ENCODE data around the gene PRSS23. TPM values are rescaled to one million over a fixed set of nuclear protein-coding genes. Genes with fewer than 3 reads are reported as not detected.
"Not testable (repeated sequence)": the region's sequence is repeated elsewhere in the genome, so short reads cannot be mapped to it uniquely, and the experiment has no call there.

Gene PRSS23
- total RNA-seq, 1 donor from 2014 or later: 266 TPM

GRCh38 chr11:86816251-86816726 is 15.9 kb downstream of the PRSS23 start:
- Mint-ChIP-seq H3K27me3 (ENCODE audit: insufficient read depth, low read depth) (peaks cover 2% of the 10 kb centered on the region), H3K36me3 (no peaks in the 10 kb centered on the region), H3K9me3 (no peaks in the 10 kb centered on the region), H3K4me3 (no peak overlapping the region), H3K4me1 (peaks cover 32% of the 10 kb centered on the region), H3K27ac (no peak overlapping the region)
- H4K20me1 ChIP-seq (ENCODE audit: low read depth): peaks cover 11% of the 10 kb centered on the region
- no peak overlapping the region for H3K9ac ChIP-seq
- H3K79me2 ChIP-seq (ENCODE audit: low read depth): peaks cover 25% of the 10 kb centered on the region
- no peak overlapping the region for H2AFZ ChIP-seq (replicated peaks)
- no peak overlapping the region for H3K4me3 ChIP-seq
- no peaks in the 10 kb centered on the region for H3K9me3 ChIP-seq (ENCODE audit: low read depth)
- no peak for DNase-seq (ENCODE audit: low spot score)
- H3K4me2 ChIP-seq: no peak overlapping the region
- peaks cover 28% of the 10 kb centered on the region for H3F3A ChIP-seq (ENCODE audit: low read depth)
- no peaks in the 10 kb centered on the region for H3K27me3 ChIP-seq
- H3K4me1 ChIP-seq: peaks cover 34% of the 10 kb centered on the region
- no peak for TF ChIP-seq EZH2 (IDR thresholded peaks at IDR 0.05)
- no peak for TF ChIP-seq EZH2phosphoT487 (IDR thresholded peaks at IDR 0.05)
- no peak overlapping the region for H3K27ac ChIP-seq
- H3K36me3 ChIP-seq: no peaks in the 10 kb centered on the region

- H2AFZ ChIP-seq (replicated peaks): peak overlapping the region; percentile 66
- H3K9ac ChIP-seq: no peak overlapping the region
- H3K9me3 ChIP-seq (ENCODE audit: low read depth): no peaks in the 10 kb centered on the region
- TF ChIP-seq EZH2phosphoT487 (IDR thresholded peaks at IDR 0.05) (no peak), CTCF (IDR thresholded peaks at IDR 0.05) (peak; percentile 81)
- no peak overlapping the region for H3K27ac Mint-ChIP-seq
- no peak overlapping the region for H3K4me3 ChIP-seq
- peak; percentile 73 for DNase-seq (ENCODE audit: low spot score)
- peak overlapping the region; percentile 2 for H3K4me2 ChIP-seq
- H3K4me1 ChIP-seq: peaks cover 24% of the 10 kb centered on the region
- H3K27me3 ChIP-seq: no peaks in the 10 kb centered on the region
- no peaks in the 10 kb centered on the region for H4K20me1 ChIP-seq (ENCODE audit: low read depth)
- H3K4me3 Mint-ChIP-seq: no peak overlapping the region
- peaks cover 22% of the 10 kb centered on the region for H3K4me1 Mint-ChIP-seq
- H3K9me3 Mint-ChIP-seq: peaks cover 4% of the 10 kb centered on the region
- H3K27ac ChIP-seq: no peak overlapping the region
- H3K27me3 Mint-ChIP-seq (ENCODE audit: insufficient read depth, low read depth): peaks cover 2% of the 10 kb centered on the region
- H3F3A ChIP-seq (ENCODE audit: low read depth): peaks cover 18% of the 10 kb centered on the region
- H3K36me3 Mint-ChIP-seq: peaks cover 6% of the 10 kb centered on the region
- H3K79me2 ChIP-seq (ENCODE audit: low read depth): peaks cover 10% of the 10 kb centered on the region
- H3K36me3 ChIP-seq: no peaks in the 10 kb centered on the region
Observed at GRCh38 chr11:86818462-86819192, 18.3 kb downstream of the PRSS23 start.

GRCh38 chr11:86824139-86824538 is 23.8 kb downstream of the PRSS23 start:
- peaks cover 15% of the 10 kb centered on the region for H3K9me3 Mint-ChIP-seq
- H2AFZ ChIP-seq (replicated peaks); H3K9me3 ChIP-seq (ENCODE audit: low read depth); H3K4me3 Mint-ChIP-seq; H3F3A ChIP-seq (ENCODE audit: low read depth); H3K4me1 Mint-ChIP-seq; H3K4me1 ChIP-seq; H3K4me3 ChIP-seq; H3K27ac Mint-ChIP-seq; H3K36me3 Mint-ChIP-seq; H3K4me2 ChIP-seq; H3K27me3 Mint-ChIP-seq (ENCODE audit: insufficient read depth, low read depth); H3K27ac ChIP-seq; H4K20me1 ChIP-seq (ENCODE audit: low read depth); DNase-seq (ENCODE audit: low spot score); H3K79me2 ChIP-seq (ENCODE audit: low read depth); H3K27me3 ChIP-seq; H3K9ac ChIP-seq; H3K36me3 ChIP-seq: not testable (repeated sequence)

GRCh38 chr11:86834376-86834775 is 34.0 kb downstream of the PRSS23 start:
- H3K27ac Mint-ChIP-seq; H3K79me2 ChIP-seq (ENCODE audit: low read depth); H2AFZ ChIP-seq (replicated peaks); H3K27me3 ChIP-seq; H3F3A ChIP-seq (ENCODE audit: low read depth); H3K9ac ChIP-seq; H3K4me1 ChIP-seq; H3K27ac ChIP-seq; H3K4me1 Mint-ChIP-seq; DNase-seq (ENCODE audit: low spot score); H3K4me3 ChIP-seq; H3K9me3 Mint-ChIP-seq; H3K4me3 Mint-ChIP-seq; H3K4me2 ChIP-seq; H3K9me3 ChIP-seq (ENCODE audit: low read depth); H4K20me1 ChIP-seq (ENCODE audit: low read depth); H3K27me3 Mint-ChIP-seq (ENCODE audit: insufficient read depth, low read depth): not testable (repeated sequence)
- H3K36me3 Mint-ChIP-seq: peaks cover 10% of the 10 kb centered on the region
- H3K36me3 ChIP-seq: peaks cover 13% of the 10 kb centered on the region

GRCh38 chr11:86844762-86845508 is 44.6 kb downstream of the PRSS23 start:
- H3K27ac Mint-ChIP-seq: not testable (repeated sequence)

More at GRCh38 chr11:86844762-86845508, 44.6 kb downstream of the PRSS23 start:
- H3K79me2 ChIP-seq (ENCODE audit: low read depth); H3K27me3 ChIP-seq; H3K9me3 ChIP-seq (ENCODE audit: low read depth); H3K27me3 Mint-ChIP-seq (ENCODE audit: insufficient read depth, low read depth); H3K4me1 Mint-ChIP-seq; H3K4me3 Mint-ChIP-seq; H4K20me1 ChIP-seq (ENCODE audit: low read depth); H3K27ac ChIP-seq; H3K4me2 ChIP-seq; H3K36me3 Mint-ChIP-seq; H2AFZ ChIP-seq (replicated peaks); H3K4me1 ChIP-seq; H3F3A ChIP-seq (ENCODE audit: low read depth); DNase-seq (ENCODE audit: low spot score); H3K9ac ChIP-seq; H3K4me3 ChIP-seq; H3K36me3 ChIP-seq: not testable (repeated sequence)
- H3K9me3 Mint-ChIP-seq: peaks cover 15% of the 10 kb centered on the region

Measured in neural progenitor cell (in vitro differentiated cells).